ENCODE results near the gene VDR.

VDR gene

GRCh38 chr12:47804171-47804570 is 100.6 kb downstream of the VDR start:
- TF ChIP-seq CREB5 (CRISPR knock-in tag; IDR thresholded peaks at IDR 0.05; ENCODE audit: low read depth) (no peak), POU6F1 (CRISPR knock-in tag; IDR thresholded peaks at IDR 0.05; ENCODE audit: borderline replicate concordance, low read depth) (no peak), ZNF565 (CRISPR knock-in tag; conservative IDR thresholded peaks at IDR 0.05; ENCODE audit: low read depth) (no peak), PATZ1 (CRISPR knock-in tag; IDR thresholded peaks at IDR 0.05; ENCODE audit: borderline replicate concordance) (no peak)
- ATAC-seq, result no peak

GRCh38 chr12:47803191-47803875 is 101.5 kb downstream of the VDR start:
- no peak for ATAC-seq
- TF ChIP-seq ESRRG (CRISPR knock-in tag; IDR thresholded peaks at IDR 0.05) (no peak), CREB5 (CRISPR knock-in tag; IDR thresholded peaks at IDR 0.05; ENCODE audit: low read depth) (no peak), CSRNP3 (CRISPR knock-in tag; IDR thresholded peaks at IDR 0.05) (no peak), ZC3H10 (CRISPR knock-in tag; IDR thresholded peaks at IDR 0.05) (no peak), ZNF565 (CRISPR knock-in tag; conservative IDR thresholded peaks at IDR 0.05; ENCODE audit: low read depth) (no peak)

GRCh38 chr12:47802312-47802711 is 102.5 kb downstream of the VDR start:
- TF ChIP-seq ZFP30 (CRISPR knock-in tag; IDR thresholded peaks at IDR 0.05), result no peak
- no peak for TF ChIP-seq BACH2 (CRISPR knock-in tag; IDR thresholded peaks at IDR 0.05; ENCODE audit: borderline replicate concordance)
- no peak for TF ChIP-seq ZNF8 (CRISPR knock-in tag; IDR thresholded peaks at IDR 0.05)
- no peak for TF ChIP-seq ZNF70 (CRISPR knock-in tag; IDR thresholded peaks at IDR 0.05)
- no peak for TF ChIP-seq OSR1 (CRISPR knock-in tag; IDR thresholded peaks at IDR 0.05)
- no peak for TF ChIP-seq PPARA (CRISPR knock-in tag; IDR thresholded peaks at IDR 0.05; ENCODE audit: borderline replicate concordance)
- TF ChIP-seq CSDC2 (CRISPR knock-in tag; IDR thresholded peaks at IDR 0.05), result no peak
- no peak for TF ChIP-seq TOX (CRISPR knock-in tag; IDR thresholded peaks at IDR 0.05; ENCODE audit: borderline replicate concordance)
- TF ChIP-seq ESRRG (CRISPR knock-in tag; IDR thresholded peaks at IDR 0.05), result no peak
- no peak for TF ChIP-seq SNAI2 (CRISPR knock-in tag; IDR thresholded peaks at IDR 0.05)
- no peak for TF ChIP-seq TCF4 (CRISPR knock-in tag; IDR thresholded peaks at IDR 0.05; ENCODE audit: borderline replicate concordance)
- no peak for TF ChIP-seq ZFP3 (CRISPR knock-in tag; IDR thresholded peaks at IDR 0.05)
- no peak for TF ChIP-seq TSHZ2 (CRISPR knock-in tag; IDR thresholded peaks at IDR 0.05)
- TF ChIP-seq GLIS3 (CRISPR knock-in tag; IDR thresholded peaks at IDR 0.05), result no peak
- no peak for TF ChIP-seq CREB5 (CRISPR knock-in tag; IDR thresholded peaks at IDR 0.05; ENCODE audit: low read depth)
- ATAC-seq, result peak; percentile 30; the same call in 1 of the 3 replicates
